ENCODE data around the gene SPDEF.

Gene SPDEF

DNA sequence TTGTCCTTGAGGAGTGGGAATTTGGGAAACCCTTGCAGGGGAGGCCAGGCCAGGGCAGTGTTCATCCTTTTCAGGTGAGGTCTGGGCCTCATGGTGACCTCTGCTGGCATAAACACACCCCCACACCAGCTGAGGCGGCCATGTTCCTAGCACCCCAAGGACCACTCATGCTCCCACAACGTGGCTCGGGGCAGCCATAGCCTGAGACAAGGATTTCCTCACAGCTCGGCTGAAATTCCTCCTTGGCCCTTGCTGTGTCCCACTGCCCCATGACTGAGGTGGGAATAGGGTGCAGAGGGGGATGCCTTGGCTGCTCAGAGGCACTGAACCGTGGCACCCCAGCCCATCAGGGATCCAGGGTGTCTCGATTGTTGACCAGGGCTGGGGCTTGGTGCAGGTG is 27.3 kb upstream of the SPDEF start:
- no peak for DNase-seq

DNA sequence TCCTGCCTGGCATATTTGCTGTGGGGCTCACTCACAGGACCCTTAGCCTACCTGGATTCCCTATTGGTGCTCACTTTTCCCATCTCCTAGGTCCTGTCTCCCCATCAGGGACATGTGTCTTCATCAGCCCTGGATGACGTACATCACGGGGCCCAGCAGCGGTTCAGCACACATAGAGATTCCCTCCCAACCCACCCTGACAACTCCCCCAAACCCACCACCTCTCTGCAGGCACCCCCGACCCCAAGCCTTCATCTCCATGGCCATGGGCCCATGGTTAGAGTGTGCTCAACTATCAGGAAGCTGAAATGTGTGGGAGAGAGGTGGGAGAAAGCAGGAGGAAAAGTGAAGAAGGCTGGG is 25.4 kb upstream of the SPDEF start:
- no peak for DNase-seq

DNA sequence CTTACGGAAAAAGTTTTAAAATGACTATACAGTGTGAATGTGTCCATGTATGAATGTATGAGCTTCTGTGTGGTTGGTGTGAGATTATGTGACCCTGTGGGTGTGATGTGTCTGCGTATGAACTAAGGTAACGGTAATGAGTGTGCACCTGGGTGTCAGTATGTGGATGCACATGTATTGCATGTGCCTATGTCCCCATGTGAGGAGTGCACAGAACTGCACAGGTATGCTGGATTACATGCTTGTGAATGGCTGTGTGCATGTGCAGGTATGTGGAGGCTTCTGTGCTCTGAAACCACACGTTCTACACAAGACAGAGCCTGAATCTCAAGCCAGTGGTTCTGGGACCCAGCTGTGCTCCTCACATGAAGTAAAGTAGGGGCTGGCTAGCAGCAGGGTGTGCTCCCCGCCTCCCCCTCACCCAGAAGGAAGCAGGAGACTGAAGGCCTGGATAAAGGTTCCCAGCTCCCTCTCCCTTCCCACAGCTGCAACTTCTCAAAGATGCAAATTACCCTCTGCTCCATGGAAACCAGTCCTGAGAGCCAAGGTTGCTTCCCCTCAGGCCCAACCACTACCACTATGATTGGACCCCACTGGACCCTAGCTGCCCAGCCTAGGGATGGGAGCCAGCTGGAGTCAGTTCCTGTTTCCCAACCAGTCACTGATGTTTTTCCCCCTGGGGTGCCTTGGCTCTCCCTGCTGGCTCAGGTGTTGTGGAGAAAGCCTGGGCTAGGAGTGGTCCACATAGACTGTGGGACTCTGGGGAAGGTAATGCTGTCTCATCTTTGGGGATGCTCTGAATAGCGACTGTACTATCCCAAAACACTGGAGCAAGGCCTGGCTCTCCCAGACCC is 24.8 kb upstream of the SPDEF start:
- no peak for DNase-seq

DNA sequence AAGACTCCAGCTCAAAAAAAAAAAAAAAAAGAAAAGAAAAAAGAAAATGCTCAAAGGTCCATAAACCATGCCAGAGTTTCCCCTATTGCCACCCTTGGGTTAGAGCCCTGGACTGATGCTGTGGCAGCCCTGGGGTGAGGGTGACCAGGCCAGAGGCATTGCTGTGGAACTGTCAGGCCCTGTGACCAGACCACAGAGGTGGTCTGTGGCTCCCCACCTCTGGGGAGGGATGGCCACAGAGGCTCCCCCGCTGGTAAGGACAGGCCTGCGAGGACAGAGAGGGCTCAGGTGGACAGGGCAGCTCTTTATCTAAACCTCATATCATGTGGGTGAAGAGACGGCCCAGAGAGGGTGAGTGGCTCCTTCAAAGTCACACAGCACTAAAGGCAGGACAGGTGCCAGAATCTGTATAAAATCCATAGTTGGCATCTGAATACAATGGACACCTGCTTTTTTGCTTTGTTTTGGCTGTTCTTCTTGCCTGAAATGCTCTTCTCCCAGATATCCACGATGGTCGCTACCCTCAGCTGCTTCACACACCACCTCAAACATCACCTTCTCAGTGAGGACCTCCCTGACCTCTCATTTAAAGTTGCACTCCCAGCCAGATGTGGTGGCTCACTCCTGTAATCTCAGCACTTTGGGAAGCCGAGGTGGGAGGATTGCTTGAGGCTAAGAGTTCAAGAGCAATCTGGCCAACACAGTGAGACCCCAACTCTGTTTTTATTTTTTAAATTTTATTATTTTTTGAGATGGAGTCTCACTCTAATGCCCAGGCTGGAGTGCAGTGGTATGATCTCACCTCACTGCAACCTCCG is 22.5 kb upstream of the SPDEF start:
- DNase-seq: no peak

DNA sequence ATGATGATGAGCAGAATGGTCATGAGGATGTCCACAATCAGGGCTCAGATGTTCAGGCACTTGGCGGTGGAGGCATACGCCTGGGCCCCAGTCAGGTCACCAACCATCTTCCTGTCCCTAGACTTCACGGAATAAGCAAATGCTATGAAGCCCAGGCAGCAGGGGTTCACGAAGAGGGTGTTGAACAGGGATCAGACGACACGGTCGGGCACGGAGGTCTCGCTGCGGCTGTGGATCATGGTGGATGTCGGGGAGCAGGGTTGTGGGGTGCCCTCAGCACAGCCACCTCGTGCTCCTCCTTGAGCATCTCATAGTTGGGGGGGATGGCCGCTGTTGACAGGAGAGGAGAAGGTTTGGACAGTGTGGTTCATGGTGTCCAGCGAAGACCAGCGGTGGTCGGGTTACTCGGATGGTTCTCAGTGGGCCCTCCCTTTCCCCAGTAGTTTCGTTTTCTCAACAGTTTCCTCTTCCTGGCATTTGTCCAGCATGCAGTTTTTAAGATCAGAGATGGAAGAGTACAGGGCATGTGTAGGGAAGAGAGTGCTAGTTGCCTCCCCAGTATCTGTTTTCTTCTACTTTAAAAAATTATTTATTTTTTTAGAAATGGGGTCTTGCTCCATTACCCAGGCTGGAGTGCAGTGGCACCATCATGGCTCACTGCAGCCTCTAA is 20.3 kb upstream of the SPDEF start:
- DNase-seq: no peak

DNA sequence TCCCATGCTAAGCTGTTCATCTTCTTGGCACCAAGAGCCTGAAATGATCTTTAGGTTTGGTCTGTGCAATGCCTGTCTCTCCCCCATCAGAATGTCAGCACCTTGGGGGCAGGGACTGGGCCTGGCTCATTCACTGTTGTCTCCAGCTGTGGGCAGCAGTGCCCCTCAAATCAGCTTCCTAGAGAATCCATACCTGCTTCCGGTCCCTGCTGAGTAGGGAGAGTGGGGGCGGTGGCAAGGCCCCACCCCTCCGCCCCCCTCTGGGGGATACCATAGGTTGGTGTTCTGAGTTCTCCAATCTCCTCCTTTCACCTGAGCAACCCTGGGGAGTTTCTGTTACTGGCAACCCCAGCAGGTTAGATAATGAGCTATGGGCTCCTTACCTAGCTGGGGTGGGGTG is 19.2 kb upstream of the SPDEF start:
- no peak for DNase-seq

DNA sequence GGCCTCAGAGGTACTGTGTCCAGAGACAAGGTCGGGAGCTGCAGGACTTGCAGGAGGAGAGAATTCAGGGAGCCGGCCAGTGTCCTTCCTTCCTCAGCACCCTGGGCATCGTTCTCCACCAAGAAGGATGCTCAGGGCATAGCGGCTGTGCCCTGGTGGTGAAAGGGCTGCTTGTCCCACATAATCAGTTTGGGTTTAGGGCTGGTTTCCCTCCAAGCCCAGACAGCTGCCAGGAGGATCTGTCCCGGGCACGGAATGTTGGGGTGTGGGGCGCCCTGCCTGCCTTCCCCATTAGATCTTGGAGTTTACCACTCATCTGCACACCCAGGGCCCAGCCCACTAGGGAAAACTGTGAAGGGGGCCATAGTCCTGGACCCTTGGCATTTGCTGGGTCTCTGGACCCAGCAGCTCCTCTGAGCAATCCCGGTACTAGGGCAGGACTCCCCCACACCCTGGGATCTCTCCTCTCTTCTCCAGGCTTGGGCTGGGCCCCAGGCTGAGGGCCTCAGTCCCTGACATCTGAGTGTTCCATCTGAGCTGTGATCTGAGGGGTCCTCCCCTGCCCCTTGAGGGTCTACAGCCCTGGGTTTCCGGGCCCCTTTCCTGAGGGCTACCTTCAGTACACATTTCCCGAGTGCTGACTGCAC is 18.6 kb upstream of the SPDEF start:
- no peak for DNase-seq

DNA sequence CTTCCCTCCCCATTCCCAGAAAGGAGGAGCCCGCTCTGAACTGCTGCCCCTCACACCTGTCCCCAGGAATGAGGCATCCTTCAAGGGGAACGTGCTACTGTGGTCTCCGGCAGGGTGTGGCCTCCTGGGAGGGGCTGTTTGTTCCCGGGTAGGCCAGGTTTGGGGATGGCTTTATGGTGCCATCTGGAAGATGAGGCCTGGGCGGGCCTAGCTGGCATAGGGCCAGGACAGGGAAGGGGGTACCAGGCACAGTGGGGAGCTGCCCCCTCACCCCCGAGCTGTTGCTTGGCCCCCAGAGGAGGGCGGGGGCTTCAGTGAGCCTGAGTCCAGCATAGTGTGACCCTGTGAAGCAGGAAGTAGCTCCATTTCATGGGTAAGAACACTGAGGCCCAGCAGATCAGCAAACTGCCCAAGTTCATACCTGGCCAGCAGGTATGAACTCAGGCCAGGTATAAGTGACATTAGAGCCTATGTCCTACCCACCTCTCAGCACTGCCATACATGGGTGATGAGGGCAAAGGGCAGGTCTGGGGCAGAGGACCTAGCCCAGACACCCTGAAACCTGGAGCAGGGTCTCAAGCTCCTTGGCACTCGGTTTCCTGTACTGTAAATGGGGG is 17.5 kb upstream of the SPDEF start:
- no peak for DNase-seq

DNA sequence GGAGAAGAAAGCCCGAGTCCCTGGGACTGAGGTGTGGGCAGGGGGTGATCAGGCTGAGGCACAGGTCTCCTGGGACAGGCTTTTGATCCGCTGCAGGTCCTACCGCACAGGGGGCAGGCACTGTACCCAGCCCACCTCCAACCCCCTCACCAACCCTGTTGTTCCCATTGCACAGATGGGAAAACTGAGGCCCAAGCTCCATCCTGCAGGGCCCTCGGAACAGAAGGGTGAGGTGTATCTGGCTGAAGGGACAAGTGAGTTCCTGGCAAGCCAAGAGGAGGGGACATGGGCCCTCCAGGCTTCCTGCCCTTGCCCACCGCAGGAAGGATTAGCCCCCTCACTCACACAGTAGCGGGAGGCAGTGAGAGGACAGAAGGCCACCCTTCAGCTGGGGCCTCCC is 16.5 kb upstream of the SPDEF start:
- DNase-seq: no peak

DNA sequence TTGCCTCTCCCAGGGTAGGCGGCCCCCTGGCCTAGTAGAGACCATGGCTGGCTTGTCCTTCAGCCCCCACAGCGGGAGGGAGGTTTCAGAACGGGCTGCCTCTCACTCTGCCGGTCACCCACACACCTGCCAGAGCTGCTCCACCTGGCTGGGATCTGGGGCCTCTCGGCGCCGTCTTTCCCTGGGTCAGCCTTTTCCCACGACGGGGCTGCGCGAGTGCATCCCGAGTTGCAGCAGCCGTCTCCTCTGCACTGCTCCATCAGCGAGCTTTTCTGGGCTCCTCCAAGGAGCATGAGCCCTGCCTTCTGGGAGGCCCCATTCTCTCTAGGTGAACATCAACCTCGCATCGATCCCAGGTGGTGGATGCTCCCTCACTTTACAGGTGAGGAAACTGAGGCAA is 15.9 kb upstream of the SPDEF start:
- DNase-seq: no peak

DNA sequence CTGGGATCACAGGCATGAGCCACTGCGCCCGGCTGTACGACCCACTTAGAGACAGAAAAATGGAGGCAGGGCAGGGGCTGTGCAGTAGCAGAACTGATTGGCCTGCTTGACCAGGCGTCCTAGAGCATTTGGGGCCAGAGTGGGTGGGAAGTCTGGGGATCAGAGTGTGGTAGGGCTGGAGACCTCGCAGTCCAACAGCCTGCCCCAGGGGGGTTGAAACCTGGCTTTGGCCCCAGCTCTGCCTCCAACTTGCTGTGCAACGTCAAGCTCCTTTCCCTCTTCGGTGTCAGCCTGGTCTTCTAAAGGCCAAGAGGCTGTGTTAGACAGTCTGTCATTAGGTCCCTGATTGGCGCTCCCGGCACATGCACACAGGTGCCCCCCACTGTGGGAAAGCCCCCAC is 15.3 kb upstream of the SPDEF start:
- DNase-seq: no peak

DNA sequence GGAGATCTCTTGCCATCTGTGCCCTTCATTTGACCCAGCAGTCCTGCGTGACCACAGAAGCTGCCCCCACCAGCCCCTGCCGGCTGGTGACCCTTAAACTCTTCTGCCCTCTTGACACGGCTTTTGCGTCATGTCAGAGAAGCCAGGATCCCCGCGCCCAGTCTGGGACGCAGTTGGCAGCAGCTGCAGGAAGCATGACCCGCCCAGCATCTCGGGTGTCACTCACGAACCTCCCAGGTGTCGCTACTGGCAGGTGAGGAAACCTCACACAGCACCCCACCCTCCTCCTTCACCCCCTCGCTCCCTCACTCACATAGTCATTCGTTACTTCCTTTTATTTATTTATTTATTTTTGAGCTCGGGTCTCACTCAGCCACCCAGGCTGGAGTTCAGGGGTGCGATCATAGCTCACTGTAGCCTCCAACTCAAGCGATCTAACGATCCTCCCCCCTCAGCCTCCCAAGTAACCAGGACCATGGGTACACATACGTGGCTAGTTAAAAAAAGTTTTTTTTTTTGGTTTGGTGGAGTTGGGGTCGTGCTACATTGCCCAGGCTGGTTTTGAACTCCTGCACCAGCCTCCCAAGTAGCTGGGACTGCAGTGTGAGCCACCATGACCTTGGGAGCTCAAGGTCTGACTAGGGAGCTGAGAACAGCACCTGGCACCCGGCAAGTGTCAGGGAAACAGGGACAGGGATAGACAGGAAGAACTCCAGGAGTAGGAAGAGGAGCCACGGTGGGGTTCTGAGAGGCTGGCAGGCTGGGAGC is 14.1 kb upstream of the SPDEF start:
- DNase-seq: no peak

DNA sequence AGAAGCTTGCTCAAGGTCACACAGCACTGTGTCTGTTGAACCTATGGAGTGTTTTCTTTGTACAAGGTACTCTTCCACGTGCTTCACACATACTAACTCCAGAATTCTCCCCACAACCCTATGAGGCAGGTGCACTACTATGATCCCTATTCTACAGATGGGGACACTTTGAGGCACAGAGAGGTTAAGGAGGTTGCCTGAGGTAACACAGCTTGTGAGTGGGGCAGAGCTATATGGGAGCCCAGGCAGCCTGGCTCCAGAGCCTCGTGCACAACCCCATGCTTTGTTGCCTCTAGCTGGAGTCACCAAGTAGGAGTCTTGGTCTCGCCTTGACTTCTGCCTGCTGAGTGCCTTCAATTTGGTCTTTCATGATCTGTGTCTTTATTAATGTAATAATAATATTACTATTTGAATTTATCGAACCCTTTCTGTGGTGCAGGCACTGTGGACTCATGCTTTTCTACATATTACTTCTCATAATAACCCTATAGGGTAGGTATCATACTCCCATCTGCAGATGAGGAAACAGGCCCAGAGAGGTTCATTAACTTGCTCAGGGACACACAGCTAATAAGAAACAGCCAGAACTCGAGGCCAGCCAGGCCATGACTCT is 13.3 kb upstream of the SPDEF start:
- no peak for DNase-seq

DNA sequence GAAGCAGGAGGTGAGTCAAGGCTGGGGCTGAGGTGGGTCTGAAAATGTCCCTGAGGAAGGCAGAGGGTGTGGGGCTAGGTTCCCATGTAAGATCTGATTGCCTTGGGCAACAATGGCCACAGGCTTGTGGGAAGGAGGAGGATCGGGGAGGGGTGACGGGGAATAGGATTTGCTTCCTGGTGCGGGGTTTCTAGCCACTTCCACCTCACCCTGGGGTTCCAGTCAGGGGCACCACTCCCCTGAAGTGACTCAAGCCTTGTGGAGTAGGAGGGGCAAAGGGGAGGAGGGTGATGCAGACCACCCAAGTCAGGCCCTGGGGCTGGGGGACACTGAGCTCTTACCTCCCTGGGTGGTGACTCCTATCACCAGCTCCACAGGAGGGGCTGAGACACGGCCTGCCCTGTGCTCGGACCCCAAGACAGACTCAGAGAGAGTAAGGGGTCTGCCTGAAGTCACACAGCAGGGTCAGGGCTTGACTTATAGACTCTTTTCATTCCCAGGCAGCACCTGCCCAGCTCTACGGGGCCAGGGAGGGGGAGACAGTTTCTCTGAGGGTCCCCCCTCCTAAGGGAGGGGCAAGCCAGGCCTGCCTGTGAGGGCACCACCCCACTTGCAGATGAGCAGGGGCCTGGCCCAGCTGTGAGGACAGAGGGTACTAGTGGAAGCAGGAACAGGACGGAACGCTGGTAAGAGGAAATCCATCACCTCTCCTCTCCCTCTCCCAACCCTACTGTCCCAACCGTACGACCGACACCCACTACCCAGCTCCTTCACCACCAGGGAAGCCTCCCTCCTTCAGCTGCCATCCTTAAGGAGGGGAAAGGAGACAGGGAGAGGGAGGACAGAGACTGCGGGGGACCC is 12.4 kb upstream of the SPDEF start:
- no peak for DNase-seq

DNA sequence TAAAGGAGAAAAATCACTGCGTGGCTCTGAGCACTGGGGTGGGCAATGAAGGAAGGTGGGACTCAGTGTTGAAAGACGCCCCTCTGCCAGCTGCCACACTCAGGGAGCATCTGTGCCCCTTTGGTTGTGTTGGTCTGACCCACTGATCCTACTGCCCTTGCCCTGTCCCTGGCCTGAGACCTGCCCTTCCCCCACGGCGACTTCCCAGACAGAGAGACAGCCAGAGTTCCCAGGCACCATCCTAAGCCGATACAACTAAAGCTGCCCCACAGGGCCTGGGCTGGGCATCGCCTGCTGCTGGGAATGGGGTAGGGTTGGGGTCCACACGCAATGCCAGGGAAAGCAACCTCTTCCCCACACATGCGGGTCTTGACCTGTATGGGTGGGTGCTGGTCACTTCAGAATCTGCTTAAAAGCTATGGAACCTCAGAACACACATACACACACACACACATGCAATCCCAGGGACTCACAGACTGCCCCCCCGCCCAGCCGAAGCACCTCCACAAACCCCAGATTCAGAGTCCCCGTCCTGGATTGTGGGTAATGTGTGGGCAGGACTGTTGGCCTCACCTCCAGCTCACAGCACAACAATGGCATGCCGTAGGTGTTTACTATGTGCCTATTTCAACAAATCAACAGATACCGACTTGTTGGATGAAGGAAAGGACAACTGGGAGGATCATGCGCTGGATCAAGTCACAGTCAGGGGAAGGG is 10.9 kb upstream of the SPDEF start:
- no peak for DNase-seq

DNA sequence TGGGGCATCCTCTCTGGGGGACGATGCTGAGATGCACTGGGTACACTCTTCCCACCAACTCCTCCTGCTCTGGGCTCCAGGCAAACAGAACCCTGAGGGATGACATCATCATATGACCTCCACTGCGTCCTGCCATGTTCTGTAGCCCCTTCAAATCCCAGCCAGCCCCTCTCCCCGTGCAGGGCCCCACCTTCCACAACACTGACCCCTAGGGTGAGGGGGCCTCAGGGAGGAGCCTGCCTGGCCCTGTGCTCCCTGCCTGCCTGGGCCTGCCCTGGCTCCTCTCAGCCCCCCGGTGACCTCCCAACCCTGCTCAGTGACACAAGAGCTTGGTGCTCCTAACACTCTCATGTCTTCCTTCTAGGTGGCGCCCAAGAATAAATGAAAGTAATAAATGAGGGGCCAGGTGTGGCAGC is 9.6 kb upstream of the SPDEF start:
- no peak for DNase-seq

DNA sequence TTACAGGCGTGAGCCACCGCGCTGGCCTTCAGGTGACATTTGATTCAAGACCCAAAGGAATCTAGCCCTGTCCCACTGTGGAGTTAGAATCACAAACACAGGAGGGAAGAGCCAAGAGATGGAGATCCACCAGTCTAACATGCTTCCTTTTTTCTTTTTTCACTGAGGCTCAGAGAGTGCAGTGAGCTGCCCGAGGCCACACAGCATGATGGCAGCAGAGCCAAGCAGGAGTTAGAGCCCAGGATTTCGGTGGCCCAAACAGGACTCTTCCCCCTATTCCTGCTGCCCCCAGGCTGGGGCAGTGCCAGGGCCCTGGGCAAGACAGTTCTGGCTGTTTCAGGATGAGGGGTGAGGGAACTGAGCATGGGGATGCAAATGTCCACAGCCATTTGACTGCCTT is 8.1 kb upstream of the SPDEF start:
- no peak for DNase-seq

DNA sequence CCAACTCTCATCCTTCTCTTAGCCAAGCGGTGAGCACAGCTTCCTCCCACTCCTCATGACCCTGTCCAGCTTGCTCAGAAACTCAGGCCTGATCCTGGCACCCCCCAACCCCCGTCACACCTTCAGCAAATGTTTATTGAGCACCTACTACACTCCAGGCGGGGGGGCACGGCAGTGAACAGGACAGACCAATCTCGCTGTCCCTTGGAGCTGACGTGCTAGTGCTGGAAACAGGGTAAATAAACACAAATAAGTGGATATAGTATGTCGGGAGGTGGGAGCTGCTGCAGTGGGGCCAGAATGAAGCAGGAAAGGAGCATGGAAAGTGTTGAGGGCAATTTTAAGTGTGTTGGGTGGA is 7.4 kb upstream of the SPDEF start:
- DNase-seq: no peak

DNA sequence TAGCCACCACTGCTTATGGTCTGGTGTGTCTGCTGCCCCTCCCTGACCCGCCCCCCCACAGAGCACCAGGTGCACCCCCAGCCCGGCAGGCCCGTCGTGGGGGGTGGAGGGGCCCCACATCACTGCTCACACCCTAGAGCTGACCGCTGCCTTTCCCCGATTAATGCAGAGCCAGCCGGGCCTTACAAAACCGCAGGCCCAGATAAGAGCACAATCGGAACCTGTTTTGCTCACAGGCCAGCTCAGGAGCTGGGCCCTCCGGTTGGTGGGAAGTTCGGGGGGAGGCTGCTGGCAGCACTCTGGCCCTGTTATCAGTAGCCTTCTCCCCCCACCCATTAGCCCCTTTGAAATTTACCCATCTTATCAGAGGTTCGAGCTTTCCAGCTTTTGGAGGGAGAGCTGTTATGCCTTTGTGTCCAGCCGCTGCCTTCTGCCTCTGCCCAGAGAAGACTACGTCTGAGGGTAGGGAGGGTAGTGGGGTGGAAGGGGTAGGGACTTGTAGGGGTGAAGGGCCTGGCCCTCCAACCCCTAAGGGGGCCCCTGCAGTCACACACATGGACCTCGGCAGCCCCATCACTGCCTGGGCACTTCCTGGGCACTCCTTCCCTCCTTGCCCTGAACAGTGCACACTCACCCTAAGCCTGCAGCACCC is 6.9 kb upstream of the SPDEF start:
- no peak for DNase-seq
